HepG2 (cell line): Measurements from ENCODE around the gene FAM131A. TPM values are rescaled to one million over a fixed set of nuclear protein-coding genes. Genes with fewer than 3 reads are reported as not detected.

Experiments
- HNRNPL ChIP-seq: fragments of 200-400 bp; formaldehyde crosslinking; IDR thresholded peaks from 2 replicates; pipeline ENCODE4 v1.6.1; 2017; ENCODE audit warnings: mild to moderate bottlenecking, low read depth, low read length
- SP4 ChIP-seq: sonication (generic); formaldehyde crosslinking; IDR thresholded peaks from 2 replicates; pipeline ENCODE4 v1.8.1; 2023; ENCODE audit warnings: mild to moderate bottlenecking, missing genetic modification reagents
- ZC3H13 ChIP-seq: sonication (generic); formaldehyde crosslinking; IDR thresholded peaks from 2 replicates; pipeline ENCODE4 v1.8.1; 2023; ENCODE audit warnings: mild to moderate bottlenecking, missing genetic modification reagents, moderate library complexity
- ZNF234 ChIP-seq: sonication (generic); formaldehyde crosslinking; conservative IDR thresholded peaks from 2 replicates; pipeline ENCODE4 v1.5.1; 2020; ENCODE audit warnings: mild to moderate bottlenecking, missing genetic modification reagents
- ZNF788 ChIP-seq: sonication (generic); formaldehyde crosslinking; IDR thresholded peaks from 2 replicates; pipeline ENCODE4 v1.5.0; 2020; ENCODE audit warnings: mild to moderate bottlenecking, missing genetic modification reagents, borderline replicate concordance
- polyA plus RNA-seq, 8 experiments: library from polyadenylated mRNA; depleted of rRNA in 3 of 8; stranded (reverse) in 7 of 8; unstranded in 1 of 8; fragments of >200 nt; fragmentation: Illumina TruSeq in 4 of 8; extraction: Trizol in 4 of 8; gene quantifications; 2 replicates each; pipeline versions ENCODE4 v1.2.1 to v1.2.3, GENCODE V29; 2011 to 2016; ENCODE audit warnings: low read depth in 4 of 8, missing spikeins in 1 of 8, mixed read lengths in 1 of 8; ENCODE audit not compliant: insufficient read depth in 1 of 8
- total RNA-seq, 5 experiments: library from RNA; depleted of rRNA; stranded (reverse); fragments of >200 nt; fragmentation: Illumina TruSeq; extraction: Trizol; gene quantifications; 2 replicates each; pipeline ENCODE4 v1.2.3, GENCODE V29; 2016; ENCODE audit warnings: low read depth in 1 of 5
- TF ChIP-seq, protein P1 (sequence below): sonication (generic); formaldehyde crosslinking; IDR thresholded peaks from 2 replicates; pipeline ENCODE4 v1.8.0; 2022; ENCODE audit warnings: mild to moderate bottlenecking, missing genetic modification reagents; ENCODE audit not compliant: insufficient replicate concordance
- TF ChIP-seq, protein P2 (sequence below): sonication (generic); formaldehyde crosslinking; IDR thresholded peaks from 2 replicates; pipeline ENCODE4 v1.5.0; 2020; ENCODE audit warnings: mild to moderate bottlenecking, missing genetic modification reagents
- TF ChIP-seq, protein P3 (sequence below): sonication (generic); formaldehyde crosslinking; IDR thresholded peaks from 2 replicates; pipeline ENCODE4 v1.5.1; 2020; ENCODE audit warnings: missing genetic modification reagents, mild to moderate bottlenecking, borderline replicate concordance

Gene FAM131A
- total and polyA plus RNA-seq, 2 of the 13 experiments (the other 11 are each of a cell fraction or from before 2014, with no cell fraction given), result 9.2 to 9.3 TPM

DNA sequence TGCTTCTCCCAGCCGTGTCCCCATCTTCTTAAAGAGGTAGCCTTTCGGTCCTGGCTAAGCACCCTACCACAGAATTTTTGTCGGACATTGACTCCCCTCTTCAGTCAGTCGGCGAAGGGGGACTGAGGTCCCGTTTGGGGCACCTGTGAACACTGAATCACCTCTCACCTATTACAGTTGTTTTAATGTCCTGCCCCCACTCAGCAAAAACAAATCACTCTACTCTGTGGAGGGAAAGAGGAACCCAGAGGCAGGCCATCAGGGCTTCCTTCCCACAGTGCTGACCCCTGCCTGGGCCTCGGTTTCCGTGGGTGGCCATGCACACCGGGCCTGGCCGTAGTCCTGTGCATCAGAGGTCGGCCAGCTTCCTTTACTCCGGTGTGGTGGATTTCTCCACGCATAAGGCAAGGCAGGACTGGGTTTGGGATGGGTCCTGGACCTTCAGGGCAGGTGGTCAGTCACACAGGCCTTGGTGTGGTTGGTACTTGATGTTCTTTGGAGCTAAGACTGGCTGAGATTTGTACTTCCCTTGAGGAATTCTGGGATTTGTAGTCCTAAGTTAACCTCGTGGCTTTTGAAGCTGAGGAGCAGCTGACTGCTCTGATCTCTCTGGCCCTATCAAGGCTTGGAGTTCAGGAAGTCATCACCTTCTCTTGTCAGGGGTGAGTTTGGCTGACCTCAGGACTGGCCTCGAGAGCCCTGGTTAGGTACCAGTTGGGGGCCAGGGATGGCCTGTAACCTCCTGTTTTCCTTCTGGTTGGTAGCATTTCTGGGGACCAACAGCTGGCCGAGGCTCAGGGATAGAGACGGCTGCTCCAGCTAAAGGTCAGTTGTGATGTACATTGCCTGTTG, 627 bp upstream of the FAM131A start (continued):
- TF ChIP-seq, protein P1, sequence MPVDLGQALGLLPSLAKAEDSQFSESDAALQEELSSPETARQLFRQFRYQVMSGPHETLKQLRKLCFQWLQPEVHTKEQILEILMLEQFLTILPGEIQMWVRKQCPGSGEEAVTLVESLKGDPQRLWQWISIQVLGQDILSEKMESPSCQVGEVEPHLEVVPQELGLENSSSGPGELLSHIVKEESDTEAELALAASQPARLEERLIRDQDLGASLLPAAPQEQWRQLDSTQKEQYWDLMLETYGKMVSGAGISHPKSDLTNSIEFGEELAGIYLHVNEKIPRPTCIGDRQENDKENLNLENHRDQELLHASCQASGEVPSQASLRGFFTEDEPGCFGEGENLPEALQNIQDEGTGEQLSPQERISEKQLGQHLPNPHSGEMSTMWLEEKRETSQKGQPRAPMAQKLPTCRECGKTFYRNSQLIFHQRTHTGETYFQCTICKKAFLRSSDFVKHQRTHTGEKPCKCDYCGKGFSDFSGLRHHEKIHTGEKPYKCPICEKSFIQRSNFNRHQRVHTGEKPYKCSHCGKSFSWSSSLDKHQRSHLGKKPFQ (CRISPR knock-in tag), result no peak
- TF ChIP-seq SP4 (CRISPR knock-in tag) (no peak), ZNF234 (no peak), ZNF788 (CRISPR knock-in tag) (no peak), HNRNPL (no peak), ZC3H13 (CRISPR knock-in tag) (no peak)
- TF ChIP-seq, protein P2, sequence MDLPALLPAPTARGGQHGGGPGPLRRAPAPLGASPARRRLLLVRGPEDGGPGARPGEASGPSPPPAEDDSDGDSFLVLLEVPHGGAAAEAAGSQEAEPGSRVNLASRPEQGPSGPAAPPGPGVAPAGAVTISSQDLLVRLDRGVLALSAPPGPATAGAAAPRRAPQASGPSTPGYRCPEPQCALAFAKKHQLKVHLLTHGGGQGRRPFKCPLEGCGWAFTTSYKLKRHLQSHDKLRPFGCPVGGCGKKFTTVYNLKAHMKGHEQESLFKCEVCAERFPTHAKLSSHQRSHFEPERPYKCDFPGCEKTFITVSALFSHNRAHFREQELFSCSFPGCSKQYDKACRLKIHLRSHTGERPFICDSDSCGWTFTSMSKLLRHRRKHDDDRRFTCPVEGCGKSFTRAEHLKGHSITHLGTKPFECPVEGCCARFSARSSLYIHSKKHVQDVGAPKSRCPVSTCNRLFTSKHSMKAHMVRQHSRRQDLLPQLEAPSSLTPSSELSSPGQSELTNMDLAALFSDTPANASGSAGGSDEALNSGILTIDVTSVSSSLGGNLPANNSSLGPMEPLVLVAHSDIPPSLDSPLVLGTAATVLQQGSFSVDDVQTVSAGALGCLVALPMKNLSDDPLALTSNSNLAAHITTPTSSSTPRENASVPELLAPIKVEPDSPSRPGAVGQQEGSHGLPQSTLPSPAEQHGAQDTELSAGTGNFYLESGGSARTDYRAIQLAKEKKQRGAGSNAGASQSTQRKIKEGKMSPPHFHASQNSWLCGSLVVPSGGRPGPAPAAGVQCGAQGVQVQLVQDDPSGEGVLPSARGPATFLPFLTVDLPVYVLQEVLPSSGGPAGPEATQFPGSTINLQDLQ (CRISPR knock-in tag), result no peak
- TF ChIP-seq, protein P3, sequence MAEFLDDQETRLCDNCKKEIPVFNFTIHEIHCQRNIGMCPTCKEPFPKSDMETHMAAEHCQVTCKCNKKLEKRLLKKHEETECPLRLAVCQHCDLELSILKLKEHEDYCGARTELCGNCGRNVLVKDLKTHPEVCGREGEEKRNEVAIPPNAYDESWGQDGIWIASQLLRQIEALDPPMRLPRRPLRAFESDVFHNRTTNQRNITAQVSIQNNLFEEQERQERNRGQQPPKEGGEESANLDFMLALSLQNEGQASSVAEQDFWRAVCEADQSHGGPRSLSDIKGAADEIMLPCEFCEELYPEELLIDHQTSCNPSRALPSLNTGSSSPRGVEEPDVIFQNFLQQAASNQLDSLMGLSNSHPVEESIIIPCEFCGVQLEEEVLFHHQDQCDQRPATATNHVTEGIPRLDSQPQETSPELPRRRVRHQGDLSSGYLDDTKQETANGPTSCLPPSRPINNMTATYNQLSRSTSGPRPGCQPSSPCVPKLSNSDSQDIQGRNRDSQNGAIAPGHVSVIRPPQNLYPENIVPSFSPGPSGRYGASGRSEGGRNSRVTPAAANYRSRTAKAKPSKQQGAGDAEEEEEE (CRISPR knock-in tag), result no peak
